Mesodermal cell (in vitro differentiated cells): ENCODE measurements around the gene NRP1.

Experiments
- H3K27ac ChIP-seq: 2 replicates; pipeline ENCODE4 v1.7.0; 2013; ENCODE audit warnings: mild to moderate bottlenecking, low read depth, low read length, moderate library complexity; ENCODE audit not compliant: severe bottlenecking
- H3K36me3 ChIP-seq: 2 replicates; pipeline ENCODE4 v1.7.1; 2013; ENCODE audit warnings: mild to moderate bottlenecking, low read length, moderate library complexity; ENCODE audit not compliant: control insufficient read depth, insufficient read depth
- H3K4me1 ChIP-seq: one replicate; pipeline ENCODE4 v1.7.1; 2013; ENCODE audit warnings: mild to moderate bottlenecking, low read length; ENCODE audit not compliant: insufficient read depth, control insufficient read depth, poor library complexity, severe bottlenecking
- H3K4me3 ChIP-seq: 2 replicates; pipeline ENCODE4 v1.7.0; 2013; ENCODE audit warnings: low read length, control low read depth, mild to moderate bottlenecking; ENCODE audit not compliant: insufficient read depth, poor library complexity, severe bottlenecking; ENCODE audit errors: extremely low read depth
- H3K9me3 ChIP-seq: 2 replicates; pipeline ENCODE4 v1.7.1; 2013; ENCODE audit warnings: mild to moderate bottlenecking, low read length, moderate library complexity; ENCODE audit not compliant: control insufficient read depth
- WGBS, 2 experiments: methylation state at CpG; one replicate each; pipeline ENCODE4 v1.1.5; 2013; ENCODE audit warnings: missing lambda C conversion rate in 2 of 2; ENCODE audit not compliant: insufficient coverage in 2 of 2; 5-methylcytosine and 5-hydroxymethylcytosine counted together

NRP1 gene

DNA sequence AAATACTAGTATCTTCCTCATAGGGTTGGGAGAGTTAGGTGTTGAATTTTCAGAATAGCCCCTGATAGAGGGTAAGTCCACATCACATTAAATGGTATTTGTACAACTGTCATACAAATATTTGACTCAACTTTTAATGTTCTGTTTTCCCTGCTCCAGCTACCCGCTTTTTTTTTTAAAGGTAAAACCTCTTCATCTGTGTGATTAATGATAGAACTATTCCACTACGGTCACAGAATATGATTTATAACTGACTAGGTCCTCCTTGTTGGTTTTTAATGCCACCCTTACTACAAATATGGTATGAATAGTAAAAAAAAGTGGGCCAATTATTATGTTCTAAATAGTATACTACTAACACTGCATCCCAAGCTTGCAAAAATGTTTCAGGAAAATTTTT is 15.6 kb upstream of the NRP1 start:
- Histone ChIP-seq H3K36me3 (no peaks in the 10 kb centered on the region), H3K4me3 (no peak overlapping the region), H3K4me1 (peaks cover 4% of the 10 kb centered on the region), H3K9me3 (no peaks in the 10 kb centered on the region), H3K27ac (no peak overlapping the region)
- no CpG with 5 or more reads among the region's 2 CpGs for WGBS, 2 experiments

DNA sequence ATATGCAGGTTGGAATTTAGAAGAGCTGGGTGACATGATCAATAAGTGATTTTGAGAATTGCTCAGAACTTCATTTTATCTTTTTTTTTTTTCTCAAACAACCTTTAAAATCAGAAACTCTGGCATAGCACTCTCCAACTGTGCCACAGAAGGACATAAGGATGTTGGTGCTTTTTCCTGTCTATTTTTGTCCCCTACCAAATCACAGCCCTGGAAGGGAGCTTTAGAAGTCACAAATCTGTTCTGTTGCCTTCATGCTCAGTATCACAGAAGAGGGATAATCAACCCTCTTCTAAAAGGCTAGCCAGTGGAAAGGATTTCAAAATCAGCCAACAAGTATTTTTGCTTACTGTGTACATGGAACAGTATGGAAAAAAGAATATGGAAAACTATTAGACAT is 14.8 kb upstream of the NRP1 start:
- Histone ChIP-seq H3K36me3 (no peaks in the 10 kb centered on the region), H3K4me3 (no peak overlapping the region), H3K9me3 (no peaks in the 10 kb centered on the region), H3K4me1 (peaks cover 4% of the 10 kb centered on the region), H3K27ac (no peak overlapping the region)

DNA sequence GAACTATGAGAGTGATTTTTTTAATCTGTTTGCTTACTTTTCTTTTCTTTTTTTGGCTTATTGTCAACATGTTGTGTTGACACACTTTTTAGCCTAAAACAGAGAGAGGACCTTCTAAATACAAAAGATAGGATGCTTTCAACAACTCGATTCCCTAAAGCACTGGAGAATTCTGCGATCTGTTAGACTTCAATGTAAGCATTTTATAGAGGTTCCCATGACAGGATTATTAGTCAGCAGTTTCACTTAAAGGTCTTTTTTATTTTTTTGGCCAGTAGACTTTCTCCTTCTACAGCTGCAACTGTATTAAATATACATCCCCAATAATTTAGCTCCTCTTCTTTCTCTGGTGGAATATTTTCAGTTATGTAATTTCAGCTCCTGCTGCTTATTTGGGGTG is 12.7 kb upstream of the NRP1 start:
- no peaks in the 10 kb centered on the region for H3K36me3 ChIP-seq
- peaks cover 3% of the 10 kb centered on the region for H3K4me1 ChIP-seq
- no peaks in the 10 kb centered on the region for H3K9me3 ChIP-seq
- no peak overlapping the region for H3K27ac ChIP-seq
- no peak overlapping the region for H3K4me3 ChIP-seq
- WGBS, 2 experiments: 86 to 92% methylated on average over 2 of the region's 2 CpGs

DNA sequence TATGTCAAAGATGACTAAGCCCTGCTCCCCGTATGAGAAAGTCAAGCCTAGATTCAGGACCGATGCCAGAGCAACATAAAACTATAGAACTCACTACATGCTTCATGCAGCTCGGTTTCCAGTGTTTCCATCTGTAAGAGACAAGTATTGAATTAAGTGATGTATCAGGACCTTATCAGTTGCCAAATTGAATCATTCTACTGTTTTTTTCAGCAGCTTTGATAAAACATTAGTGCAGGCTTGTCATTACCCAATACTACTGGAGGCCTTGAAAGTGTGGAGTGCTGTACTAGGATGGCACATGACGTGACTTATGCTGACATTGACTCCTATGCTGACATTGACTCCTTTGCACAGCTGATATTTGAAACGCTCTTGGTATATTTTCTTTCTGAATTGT is 10.8 kb upstream of the NRP1 start:
- Histone ChIP-seq H3K27ac (no peak overlapping the region), H3K4me1 (no peaks in the 10 kb centered on the region), H3K36me3 (no peaks in the 10 kb centered on the region), H3K9me3 (no peaks in the 10 kb centered on the region), H3K4me3 (no peak overlapping the region)
- WGBS, 2 experiments: 93 to 98% methylated on average over 2 to 5 of the region's 5 CpGs

DNA sequence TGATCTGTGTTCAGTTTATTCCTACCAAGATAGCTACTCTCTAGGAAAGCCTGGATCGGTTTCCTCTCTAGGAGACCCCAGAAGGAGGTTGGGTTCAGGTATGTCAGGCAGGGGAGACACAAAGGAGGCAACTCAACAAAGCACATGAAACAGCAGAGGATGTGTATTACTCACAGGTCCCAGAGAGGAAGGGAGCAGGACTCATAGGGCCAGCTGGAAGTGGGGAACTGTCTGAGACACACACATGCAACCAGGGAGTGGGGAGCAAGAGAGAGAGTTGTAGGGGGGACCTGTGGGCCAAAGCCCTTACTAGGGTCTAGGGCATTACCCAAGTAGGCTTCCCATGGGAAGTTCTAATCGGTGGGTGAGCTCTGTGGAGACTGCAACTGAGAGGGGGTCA is 10.2 kb upstream of the NRP1 start:
- 100% methylated on average over 1 to 2 of the region's 2 CpGs for WGBS, 2 experiments

DNA sequence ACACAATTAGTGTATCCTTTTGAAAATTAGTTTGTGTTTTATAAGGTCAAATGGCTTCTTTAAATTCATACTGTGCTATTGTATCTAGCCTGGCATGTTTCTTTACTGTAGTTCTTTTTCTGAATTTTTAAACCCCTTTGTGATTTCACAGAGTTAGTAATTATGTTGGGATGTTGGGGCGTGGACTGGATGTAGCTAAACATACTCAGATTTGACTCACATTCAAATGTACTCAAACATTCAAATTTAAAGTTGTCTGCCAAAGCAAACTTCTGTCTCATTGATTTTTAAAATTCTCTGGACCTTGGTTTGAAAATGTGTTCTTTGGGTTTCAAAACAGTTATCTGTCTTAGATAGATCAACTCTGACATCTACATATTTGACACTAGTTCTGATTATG is 7.2 kb upstream of the NRP1 start:
- no peaks in the 10 kb centered on the region for H3K9me3 ChIP-seq
- no peak overlapping the region for H3K27ac ChIP-seq
- H3K4me3 ChIP-seq: no peak overlapping the region
- no CpG with 5 or more reads among the region's 1 CpG for whole genome bisulfite sequencing, 2 experiments
- H3K36me3 ChIP-seq: no peaks in the 10 kb centered on the region
- H3K4me1 ChIP-seq: no peaks in the 10 kb centered on the region

More for the DNA sequence above, 10.2 kb upstream of the NRP1 start:
- H3K4me3 ChIP-seq: no peak overlapping the region
- H3K36me3 ChIP-seq: no peaks in the 10 kb centered on the region
- no peak overlapping the region for H3K27ac ChIP-seq
- no peaks in the 10 kb centered on the region for H3K9me3 ChIP-seq
- H3K4me1 ChIP-seq: no peaks in the 10 kb centered on the region

DNA sequence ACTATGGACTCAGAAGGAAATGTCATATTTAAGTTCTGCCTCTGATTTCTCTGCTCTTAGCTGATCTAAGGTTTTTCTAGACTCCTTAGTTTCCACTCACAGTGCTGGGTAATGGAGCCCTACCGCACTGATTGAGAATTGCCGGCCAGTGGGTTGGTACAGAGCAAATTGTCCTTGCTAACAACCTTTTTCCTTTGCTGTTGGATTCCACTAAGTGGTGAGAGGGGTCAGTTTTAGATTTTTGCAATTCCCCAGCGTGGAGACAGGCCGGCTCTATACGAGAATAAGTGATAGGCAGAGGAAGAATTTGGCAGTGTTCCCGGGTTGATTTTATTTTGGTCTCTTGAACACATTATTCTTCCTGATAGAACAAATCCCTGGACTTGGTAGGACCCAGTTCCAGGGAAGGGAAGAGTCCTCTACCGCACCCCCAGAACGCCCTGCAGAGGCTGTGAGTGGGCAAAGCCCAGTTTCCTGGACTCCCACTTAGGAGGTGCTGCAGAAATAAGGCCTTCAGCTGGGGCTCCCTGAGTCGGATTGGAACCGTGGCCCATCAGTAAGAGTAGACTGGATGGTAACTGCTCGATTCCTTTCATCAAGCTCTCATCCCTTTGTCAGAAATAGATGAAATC is 3.0 kb upstream of the NRP1 start:
- H3K4me1 ChIP-seq: no peaks in the 10 kb centered on the region
- WGBS, 2 experiments: 47 to 72% methylated on average over 7 to 9 of the region's 11 CpGs
- H3K27ac ChIP-seq: peak overlapping the region; percentile 41
- H3K9me3 ChIP-seq: no peaks in the 10 kb centered on the region
- peak overlapping the region; percentile 91 for H3K4me3 ChIP-seq
- no peaks in the 10 kb centered on the region for H3K36me3 ChIP-seq

DNA sequence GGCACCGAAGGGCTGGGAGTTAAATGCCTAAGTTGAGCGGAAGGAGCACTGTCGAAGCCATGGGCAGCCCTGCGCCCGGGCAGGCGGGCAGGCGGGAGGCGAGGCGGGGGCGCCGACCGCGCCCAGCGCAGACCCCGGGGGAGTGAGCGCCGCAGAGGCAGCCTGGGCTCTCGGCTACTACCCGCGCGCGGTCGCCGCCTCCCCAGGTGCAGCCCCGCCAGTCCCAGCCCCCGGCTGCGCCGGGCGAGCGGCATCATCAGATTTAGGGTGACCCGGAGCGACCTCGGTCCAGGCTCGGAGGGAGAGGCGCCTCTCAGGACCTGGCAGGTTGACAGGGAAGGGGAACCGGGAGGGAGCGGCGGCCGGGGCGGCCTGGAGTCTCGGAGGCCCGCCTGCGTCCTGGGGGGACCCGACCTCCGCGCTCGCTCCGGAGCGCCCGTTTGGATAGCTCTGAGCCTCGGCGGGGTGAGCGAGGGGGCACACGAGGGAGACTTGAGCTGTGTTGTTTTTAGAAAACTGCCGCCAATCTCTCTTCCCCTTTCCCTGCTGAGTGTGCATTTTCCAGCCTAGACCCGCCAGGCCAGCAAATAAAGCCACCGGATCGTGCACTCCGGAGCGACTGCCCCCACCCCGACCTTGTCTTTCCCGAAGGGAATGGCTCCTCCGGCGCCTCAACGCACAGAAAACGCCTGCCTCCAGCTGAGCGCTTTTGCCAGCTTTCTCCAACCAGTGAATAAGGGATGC is 2.3 kb upstream of the NRP1 start:
- H3K4me1 ChIP-seq: no peaks in the 10 kb centered on the region
- no peaks in the 10 kb centered on the region for H3K36me3 ChIP-seq
- no peaks in the 10 kb centered on the region for H3K9me3 ChIP-seq
- H3K27ac ChIP-seq: peak overlapping the region; percentile 41
- 0 to 1% methylated on average over 44 to 50 of the region's 67 CpGs for WGBS, 2 experiments
- H3K4me3 ChIP-seq: peak overlapping the region; percentile 91

DNA sequence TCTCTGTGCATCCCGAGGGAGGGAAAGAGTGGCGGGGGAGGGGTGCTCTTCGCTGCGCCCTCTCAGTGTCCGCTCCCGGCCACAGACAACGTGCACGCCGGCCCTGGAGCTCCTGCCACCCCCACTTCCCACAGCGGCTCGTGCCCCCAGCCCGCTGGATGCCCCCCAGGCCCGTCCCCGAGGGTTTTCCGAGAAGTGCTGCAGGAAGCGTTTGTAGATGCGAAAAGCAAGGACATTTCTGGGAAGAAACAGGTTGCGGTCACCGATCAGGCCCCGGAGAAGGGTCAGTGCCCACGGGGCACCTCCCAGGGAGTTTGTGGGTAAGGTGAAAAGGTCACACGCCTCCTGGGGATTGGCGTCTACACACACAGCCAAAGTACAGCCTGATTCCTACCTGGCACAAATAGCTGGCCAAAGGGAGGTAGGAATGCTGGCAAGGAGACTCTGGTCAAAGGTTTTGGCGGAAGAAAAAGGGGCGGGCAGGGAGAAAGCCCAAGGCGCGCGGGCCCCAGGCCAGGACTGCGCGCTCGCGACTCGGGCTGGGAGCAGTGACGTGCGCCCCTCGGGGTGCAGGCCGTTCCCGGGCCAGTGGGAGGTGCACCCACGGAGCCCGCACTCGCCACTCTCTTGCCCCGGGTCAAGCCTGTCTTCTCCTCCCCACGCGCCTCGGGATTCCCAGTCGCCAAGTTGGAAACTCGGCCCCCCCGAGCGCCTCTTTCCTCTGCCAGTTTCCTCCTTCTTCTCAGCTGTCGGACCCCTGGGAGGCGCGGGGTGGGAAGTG is 1.5 kb upstream of the NRP1 start:
- Histone ChIP-seq H3K9me3 (no peaks in the 10 kb centered on the region), H3K4me1 (peaks cover 3% of the 10 kb centered on the region), H3K4me3 (peak overlapping the region; percentile 91), H3K36me3 (no peaks in the 10 kb centered on the region), H3K27ac (peak overlapping the region; percentile 79)
- WGBS, 2 experiments: 1% methylated on average over 20 to 39 of the region's 52 CpGs

DNA sequence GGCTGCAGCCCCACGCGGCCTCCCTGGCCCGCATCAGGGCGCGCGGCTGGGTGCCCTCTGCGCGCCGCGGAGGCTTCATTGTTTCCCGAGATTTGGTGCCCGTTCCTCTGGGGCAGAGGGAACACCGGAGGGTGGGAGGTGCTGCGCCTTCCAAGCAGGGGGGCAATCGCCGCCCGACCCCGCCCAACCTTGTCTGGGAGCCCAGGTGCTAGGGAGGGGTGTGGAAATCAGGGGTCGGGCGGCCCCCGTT is 1.0 kb upstream of the NRP1 start:
- H3K4me3 ChIP-seq: peak overlapping the region; percentile 91
- H3K4me1 ChIP-seq: peaks cover 6% of the 10 kb centered on the region
- no peaks in the 10 kb centered on the region for H3K36me3 ChIP-seq
- H3K9me3 ChIP-seq: no peaks in the 10 kb centered on the region
- H3K27ac ChIP-seq: peak overlapping the region; percentile 79
- 1% methylated on average over 16 to 17 of the region's 21 CpGs for WGBS, 2 experiments
